ENCODE results near the gene OGFR. TPM values are rescaled to one million over a fixed set of nuclear protein-coding genes. Genes with fewer than 3 reads are reported as not detected.

The OGFR gene
- polyA plus RNA-seq, 3 donors = 27.3 to 41.6 (median 32.9) TPM

- 62 to 79% (median 77%) methylated on average over 24 of the region's 24 CpGs for WGBS, 3 donors
These were observed 25.8 kb upstream of the OGFR start for GRCh38 chr20:62778601-62779416.

GRCh38 chr20:62779417-62779685, 25.3 kb upstream of the OGFR start:
- 76 to 87% (median 87%) methylated on average over 7 of the region's 7 CpGs for WGBS, 3 donors
- no peak overlapping the region for H3K27ac ChIP-seq (ENCODE audit: low read depth, low read length)

More at GRCh38 chr20:62778601-62779416, 25.8 kb upstream of the OGFR start:
- no peak overlapping the region for H3K27ac ChIP-seq (ENCODE audit: low read depth, low read length)

- no peak overlapping the region for H3K27ac ChIP-seq (ENCODE audit: low read depth, low read length)
- 45 to 74% (median 69%) methylated on average over 20 of the region's 20 CpGs for WGBS, 3 donors
These were observed 24.4 kb upstream of the OGFR start for GRCh38 chr20:62780204-62780603.

- H3K27ac ChIP-seq (ENCODE audit: low read depth, low read length) = no peak overlapping the region
- 74 to 89% (median 84%) methylated on average over 17 of the region's 17 CpGs for WGBS, 3 donors
These were observed 23.9 kb upstream of the OGFR start for GRCh38 chr20:62780696-62781095.

GRCh38 chr20:62782149-62782892, 22.3 kb upstream of the OGFR start:
- WGBS, 3 donors = 65 to 77% (median 72%) methylated on average over 18 of the region's 18 CpGs
- no peak overlapping the region for H3K27ac ChIP-seq (ENCODE audit: low read depth, low read length)

GRCh38 chr20:62782893-62783278, 21.7 kb upstream of the OGFR start:
- no peak overlapping the region for H3K27ac ChIP-seq (ENCODE audit: low read depth, low read length)
- 25 to 40% (median 28%) methylated on average over 9 of the region's 9 CpGs for WGBS, 3 donors

- no peak overlapping the region for H3K27ac ChIP-seq (ENCODE audit: low read depth, low read length)
- 80 to 91% (median 91%) methylated on average over 16 of the region's 16 CpGs for WGBS, 3 donors
These were observed 20.1 kb upstream of the OGFR start for GRCh38 chr20:62784497-62784896.

GRCh38 chr20:62785393-62785792, 19.2 kb upstream of the OGFR start:
- 41 to 76% (median 70%) methylated on average over 10 to 11 of the region's 11 CpGs for WGBS, 3 donors

GRCh38 chr20:62786157-62786556, 18.5 kb upstream of the OGFR start:
- WGBS, 3 donors = 67 to 82% (median 79%) methylated on average over 13 of the region's 13 CpGs
- no peak overlapping the region for H3K27ac ChIP-seq (ENCODE audit: low read depth, low read length)

More at GRCh38 chr20:62785393-62785792, 19.2 kb upstream of the OGFR start:
- H3K27ac ChIP-seq (ENCODE audit: low read depth, low read length) = no peak overlapping the region

GRCh38 chr20:62787321-62787720, 17.3 kb upstream of the OGFR start:
- no peak overlapping the region for H3K27ac ChIP-seq (ENCODE audit: low read depth, low read length)
- 57 to 66% (median 63%) methylated on average over 7 of the region's 7 CpGs for WGBS, 3 donors

- 66 to 80% (median 73%) methylated on average over 5 of the region's 5 CpGs for WGBS, 3 donors
- no peak overlapping the region for H3K27ac ChIP-seq (ENCODE audit: low read depth, low read length)
These were observed 16.8 kb upstream of the OGFR start for GRCh38 chr20:62787866-62788265.

- WGBS, 3 donors = 74 to 88% (median 82%) methylated on average over 15 of the region's 15 CpGs
- no peak overlapping the region for H3K27ac ChIP-seq (ENCODE audit: low read depth, low read length)
These were observed 16.0 kb upstream of the OGFR start for GRCh38 chr20:62788607-62789006.

GRCh38 chr20:62790075-62790474, 14.6 kb upstream of the OGFR start:
- whole genome bisulfite sequencing, 3 donors = 86 to 94% (median 88%) methylated on average over 12 of the region's 12 CpGs
- no peak overlapping the region for H3K27ac ChIP-seq (ENCODE audit: low read depth, low read length)

- no peak overlapping the region for H3K27ac ChIP-seq (ENCODE audit: low read depth, low read length)
- WGBS, 3 donors = 31 to 35% (median 33%) methylated on average over 23 of the region's 23 CpGs
These were observed 13.1 kb upstream of the OGFR start for GRCh38 chr20:62791301-62792181.

- WGBS, 3 donors = 76 to 80% (median 79%) methylated on average over 9 of the region's 9 CpGs
- no peak overlapping the region for H3K27ac ChIP-seq (ENCODE audit: low read depth, low read length)
These were observed 12.3 kb upstream of the OGFR start for GRCh38 chr20:62792182-62792939.

GRCh38 chr20:62792940-62793756, 11.5 kb upstream of the OGFR start:
- no peak overlapping the region for H3K27ac ChIP-seq (ENCODE audit: low read depth, low read length)
- 76 to 92% (median 89%) methylated on average over 21 to 22 of the region's 22 CpGs for WGBS, 3 donors

- WGBS, 3 donors = 65 to 72% (median 66%) methylated on average over 7 of the region's 7 CpGs
- H3K27ac ChIP-seq (ENCODE audit: low read depth, low read length) = no peak overlapping the region
These were observed 11.0 kb upstream of the OGFR start for GRCh38 chr20:62793757-62794006.
